H1 (cell line): ENCODE results near the gene PYGB. TPM values are rescaled to one million over a fixed set of nuclear protein-coding genes. Genes with fewer than 3 reads are reported as not detected.

Experiments
- CTCF ChIA-PET: fragments of 300-600 bp; sonication (Branson Sonifier 250); formaldehyde crosslinking; loops from one replicate; lab custom pipeline; 2021; ENCODE audit not compliant: partially characterized antibody; lab: Charles Lee
- POLR2A ChIA-PET: fragments of 300-600 bp; sonication (Branson Sonifier 250); formaldehyde crosslinking; loops from one replicate; lab custom pipeline; 2021; ENCODE audit warnings: inconsistent platforms; ENCODE audit not compliant: partially characterized antibody; lab: Charles Lee
- DNase-seq, 2 experiments: peaks; one replicate each; pipeline versions ENCODE4 v3.0.0 to v3.0.0-alpha.2; 2010 to 2022; ENCODE audit warnings: low spot score in 2 of 2, low read depth in 1 of 2, mixed read lengths in 1 of 2
- FAIRE-seq: peaks from 2 replicates; lab custom pipeline; 2011; peaks lifted over from hg19 to GRCh38; lab: Jason Lieb, UNC
- H2AFZ ChIP-seq: 2 replicates; pipeline ENCODE4 v1.8.1; 2012; ENCODE audit warnings: low read length, inconsistent platforms
- H2AK5ac ChIP-seq: 2 replicates; pipeline ENCODE4 v1.6.1; 2013; ENCODE audit warnings: low read depth, low read length
- H2BK120ac ChIP-seq: replicated peaks from 2 replicates; pipeline ENCODE3; 2013; ENCODE audit warnings: low read depth, low read length, inconsistent platforms
- H2BK12ac ChIP-seq: 2 replicates; pipeline ENCODE4 v1.6.1; 2013; ENCODE audit warnings: low read depth, low read length
- H2BK15ac ChIP-seq: 2 replicates; pipeline ENCODE4 v1.6.1; 2013; ENCODE audit warnings: low read length
- H2BK20ac ChIP-seq: 2 replicates; pipeline ENCODE4 v1.6.1; 2013; ENCODE audit warnings: low read length
- H2BK5ac ChIP-seq: 2 replicates; pipeline ENCODE4 v1.6.1; 2013; ENCODE audit warnings: low read depth, low read length
- H3K14ac ChIP-seq: 2 replicates; pipeline ENCODE4 v1.6.1; 2013; ENCODE audit warnings: inconsistent platforms; ENCODE audit not compliant: insufficient read length
- H3K18ac ChIP-seq: 2 replicates; pipeline ENCODE4 v1.6.1; 2013; ENCODE audit warnings: low read length; ENCODE audit errors: extremely low read depth
- H3K23ac ChIP-seq: 2 replicates; pipeline ENCODE4 v1.6.1; 2013; ENCODE audit warnings: inconsistent platforms; ENCODE audit not compliant: insufficient read length
- H3K23me2 ChIP-seq: 2 replicates; pipeline ENCODE4 v1.6.1; 2013; ENCODE audit warnings: low read depth, low read length
- H3K27ac ChIP-seq: 2 replicates; pipeline ENCODE4 v1.6.1; 2011; ENCODE audit warnings: low read depth, low read length, inconsistent platforms
- H3K27me3 ChIP-seq, 4 experiments: replicated peaks in 1 of 4; 1 replicate in 1 of 4; 2 replicates in 3 of 4; pipeline versions ENCODE4 v1.6.1 to v1.8.1; 2011 to 2013; ENCODE audit warnings: low read length in 3 of 4, mild to moderate bottlenecking in 3 of 4, inconsistent platforms in 2 of 4, mixed read lengths in 2 of 4, moderate library complexity in 1 of 4; ENCODE audit not compliant: control insufficient read depth in 3 of 4, insufficient read depth in 3 of 4; ENCODE audit errors: extremely low read depth in 1 of 4
- H3K36me3 ChIP-seq, 4 experiments: 2 replicates each; pipeline versions ENCODE4 v1.6.1 to v1.8.1; 2011 to 2013; ENCODE audit warnings: mild to moderate bottlenecking in 4 of 4, low read length in 3 of 4, moderate library complexity in 2 of 4, control low read depth in 1 of 4, inconsistent platforms in 1 of 4; ENCODE audit not compliant: insufficient read depth in 4 of 4, control insufficient read depth in 2 of 4
- H3K4ac ChIP-seq: replicated peaks from 2 replicates; pipeline ENCODE3; 2013; ENCODE audit warnings: low read length, low read depth, mixed read lengths, inconsistent platforms; ENCODE audit not compliant: insufficient read length
- H3K4me1 ChIP-seq, 4 experiments: replicated peaks in 1 of 4; 1 replicate in 1 of 4; 2 replicates in 3 of 4; pipeline versions ENCODE4 v1.6.1 to v1.8.1; 2011 to 2013; ENCODE audit warnings: low read length in 3 of 4, inconsistent platforms in 2 of 4, mixed read lengths in 1 of 4; ENCODE audit not compliant: insufficient read depth in 4 of 4, control insufficient read depth in 3 of 4
- H3K4me2 ChIP-seq, 2 experiments: 2 replicates each; pipeline versions ENCODE4 v1.6.1 to v1.8.1; 2011 to 2013; ENCODE audit warnings: low read depth in 2 of 2, low read length in 2 of 2, control low read depth in 1 of 2, inconsistent platforms in 1 of 2, mild to moderate bottlenecking in 1 of 2; ENCODE audit not compliant: insufficient read depth in 1 of 2
- H3K4me3 ChIP-seq, 4 experiments: fragments of 200-600, 300-600 bp in 1 of 4; sonication (generic), shearing (Covaris generic), sonication (Bioruptor Twin) in 1 of 4; 2 replicates each; pipeline versions ENCODE4 v1.5.1 to v1.8.1; 2011 to 2016; ENCODE audit warnings: low read length in 4 of 4, low read depth in 3 of 4, control low read depth in 2 of 4, inconsistent platforms in 2 of 4, mild to moderate bottlenecking in 2 of 4, mixed read lengths in 1 of 4, moderate library complexity in 1 of 4; ENCODE audit not compliant: insufficient read depth in 2 of 4; ENCODE audit errors: extremely low read depth in 1 of 4
- H3K56ac ChIP-seq: replicated peaks from 2 replicates; pipeline ENCODE3; 2013; ENCODE audit warnings: low read depth, mild to moderate bottlenecking, mixed read lengths, low read length, inconsistent platforms; ENCODE audit not compliant: insufficient read length
- H3K79me1 ChIP-seq: 2 replicates; pipeline ENCODE4 v1.6.1; 2013; ENCODE audit warnings: low read depth, low read length, control low read depth
- H3K79me2 ChIP-seq, 2 experiments: 2 replicates each; pipeline versions ENCODE4 v1.6.1 to v1.8.1; 2012 to 2013; ENCODE audit warnings: low read length in 2 of 2, mild to moderate bottlenecking in 2 of 2, inconsistent platforms in 1 of 2; ENCODE audit not compliant: insufficient read depth in 2 of 2, control insufficient read depth in 1 of 2
- H3K9ac ChIP-seq, 4 experiments: replicated peaks in 1 of 4; 1 replicate in 1 of 4; 2 replicates in 3 of 4; pipeline versions ENCODE4 v1.6.1 to v1.8.1; 2011 to 2013; ENCODE audit warnings: low read depth in 3 of 4, low read length in 3 of 4, control low read depth in 2 of 4, mild to moderate bottlenecking in 2 of 4, moderate library complexity in 2 of 4, inconsistent platforms in 1 of 4; ENCODE audit errors: extremely low read depth in 1 of 4
- H3K9me3 ChIP-seq, 2 experiments: 2 replicates each; pipeline versions ENCODE4 v1.6.1 to v1.8.1; 2012 to 2013; ENCODE audit warnings: mild to moderate bottlenecking in 2 of 2, moderate library complexity in 2 of 2, control low read depth in 1 of 2, inconsistent platforms in 1 of 2, low read depth in 1 of 2, low read length in 1 of 2, mixed read lengths in 1 of 2; ENCODE audit not compliant: insufficient read depth in 2 of 2
- H4K20me1 ChIP-seq, 2 experiments: replicated peaks in 1 of 2; 2 replicates each; pipeline versions ENCODE3 to v1.8.1; 2011 to 2013; ENCODE audit warnings: inconsistent platforms in 2 of 2, low read length in 2 of 2, mild to moderate bottlenecking in 1 of 2; ENCODE audit not compliant: insufficient read depth in 2 of 2, control insufficient read depth in 1 of 2
- H4K5ac ChIP-seq: 2 replicates; pipeline ENCODE4 v1.6.1; 2013; ENCODE audit warnings: low read length, low read depth, mixed read lengths, inconsistent platforms; ENCODE audit not compliant: insufficient read length
- H4K8ac ChIP-seq: 2 replicates; pipeline ENCODE4 v1.8.0; 2013; ENCODE audit warnings: mild to moderate bottlenecking, moderate library complexity, low read length, inconsistent platforms; ENCODE audit not compliant: insufficient read depth; ENCODE audit errors: extremely low read depth
- H4K91ac ChIP-seq: replicated peaks from 2 replicates; pipeline ENCODE3; 2013; ENCODE audit warnings: low read length, mixed read lengths, inconsistent platforms; ENCODE audit not compliant: insufficient read length
- CREB1 ChIP-seq: IDR thresholded peaks from 2 replicates; pipeline ENCODE4 v1.6.1; 2012; ENCODE audit warnings: inconsistent platforms
- CTBP2 ChIP-seq: IDR thresholded peaks from 2 replicates; pipeline ENCODE4 v1.7.0; 2011; ENCODE audit warnings: borderline replicate concordance, mild to moderate bottlenecking, moderate library complexity, mixed read lengths, low read length; ENCODE audit not compliant: insufficient read depth, insufficient read length
- RAD21 ChIP-seq, 2 experiments: IDR thresholded peaks in 1 of 2; conservative IDR thresholded peaks in 1 of 2; 2 replicates each; pipeline ENCODE4 v1.6.1; 2011; ENCODE audit warnings: low read depth in 2 of 2, low read length in 2 of 2, improper control_type of control experiment in 1 of 2, inconsistent platforms in 1 of 2, mild to moderate bottlenecking in 1 of 2, moderate library complexity in 1 of 2
- WGBS, 2 experiments: shearing (Covaris generic) in 1 of 2; methylation state at CpG; one replicate each; pipeline versions ENCODE4 v1.1.6 to v1.1.7; 2013 to 2015; ENCODE audit warnings: low lambda C conversion rate in 2 of 2, mixed read lengths in 2 of 2, inconsistent platforms in 1 of 2, low coverage in 1 of 2, missing lambda C conversion rate in 1 of 2; ENCODE audit not compliant: insufficient replicate concordance in 2 of 2, insufficient coverage in 1 of 2, insufficient read length in 1 of 2; ENCODE audit errors: extremely low coverage in 1 of 2, missing lambda C conversion rate in 1 of 2; 5-methylcytosine and 5-hydroxymethylcytosine counted together
- polyA plus RNA-seq, 7 experiments: library from polyadenylated mRNA; depleted of rRNA in 3 of 7; stranded (reverse) in 5 of 7; unstranded in 2 of 7; fragments of >200 nt in 5 of 7; fragments of 200-250 nt in 2 of 7; gene quantifications; 1 replicate in 5 of 7; 2 replicates in 1 of 7; 4 replicates in 1 of 7; pipeline versions ENCODE4 v1.2.1 to v1.2.3, GENCODE V29; 2011 to 2013; ENCODE audit warnings: missing spikeins in 2 of 7, mixed read lengths in 2 of 7
- total RNA-seq: library from RNA; stranded (reverse); fragmentation: NEBNext Ultra II Directional; extraction: Animal tissue kit (Norgen Biotek cat#: 25700); gene quantifications from 2 replicates; pipeline ENCODE4 v1.2.1, GENCODE V29; 2021
- TF ChIP-seq, protein P1 (sequence below): IDR thresholded peaks from 2 replicates; pipeline ENCODE4 v1.6.1; 2011; ENCODE audit warnings: low read depth, mild to moderate bottlenecking, low read length; ENCODE audit not compliant: insufficient read depth
- TF ChIP-seq, protein P2 (sequence below): IDR thresholded peaks from 2 replicates; pipeline ENCODE4 v1.6.1; 2012; ENCODE audit warnings: inconsistent platforms

PYGB gene
- total and polyA plus RNA-seq, 2 of the 8 experiments (the other 6 are each of a cell fraction or from before 2014, with no cell fraction given) = 26.6 to 56.0 TPM

DNA sequence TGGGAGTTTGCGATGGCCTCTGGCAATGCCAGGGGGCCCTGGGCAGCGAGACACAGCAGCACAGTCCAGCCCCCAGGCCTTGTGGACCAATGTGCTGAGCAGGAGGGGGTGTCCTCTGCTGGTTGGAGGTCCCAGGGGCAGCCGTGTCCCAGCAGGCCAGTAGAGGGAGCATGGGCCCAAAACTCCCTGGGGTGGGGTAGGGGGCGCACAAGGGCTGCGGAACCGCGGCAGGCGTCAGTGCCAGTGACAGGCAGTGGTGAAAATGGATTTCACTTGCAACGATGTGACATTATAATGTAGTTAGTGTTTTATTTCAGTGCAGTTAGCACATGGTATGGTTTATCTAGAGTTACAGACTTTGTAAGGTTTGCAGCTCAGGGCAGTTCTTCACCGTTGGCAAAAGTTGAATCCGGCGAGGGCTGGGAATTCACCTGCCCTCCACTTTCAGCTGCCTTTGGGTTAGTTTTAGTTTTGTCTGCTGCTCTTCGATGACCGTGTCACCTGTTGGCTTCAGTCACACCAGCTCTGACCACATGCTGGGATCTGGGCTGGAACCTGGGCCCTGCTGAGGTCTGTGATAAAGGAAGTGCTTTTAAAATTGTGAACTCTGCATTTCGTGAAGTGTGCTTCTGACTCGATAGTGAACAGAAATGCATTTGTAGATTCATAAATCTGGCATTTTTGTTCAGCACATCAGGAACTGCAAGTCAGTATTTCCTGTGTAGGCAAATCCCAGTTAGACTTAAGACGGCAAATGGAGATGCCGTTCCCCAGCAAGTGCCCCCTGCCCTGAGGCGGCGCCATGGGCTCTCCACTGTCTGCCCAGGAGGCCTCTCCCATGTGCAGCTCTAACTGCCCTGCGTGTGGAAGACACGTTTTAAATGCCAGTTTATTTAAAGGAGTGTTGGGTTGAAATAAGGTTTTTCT, 46.8 kb downstream of the PYGB start:
- H3K79me2 ChIP-seq = no peaks in the 10 kb centered on the region
- ChIA-PET CTCF (interaction anchor here (0.6 to 4.7 kb wide), 27 partner anchors 10 to 312 kb away, joined by 3 to 79 read pairs (median 4); partner anchors contain the start of genes ENTPD6, GINS1 and PYGB), POLR2A (interaction anchor here (0.7 to 4.1 kb wide), 5 partner anchors 13 to 113 kb away, joined by 3 to 22 read pairs (median 4); partner anchors contain the start of gene GINS1)
- H3K4me2 ChIP-seq = no peak overlapping the region
- no peak overlapping the region for H3K27ac ChIP-seq
- H3K14ac ChIP-seq = no peak overlapping the region
- no peak overlapping the region for H2BK12ac ChIP-seq
- H3K56ac ChIP-seq = no peak overlapping the region
- H3K4ac ChIP-seq = no peak overlapping the region
- H2BK20ac ChIP-seq = no peak overlapping the region
- no peak overlapping the region for H4K91ac ChIP-seq
- H2BK15ac ChIP-seq = no peak overlapping the region
- no peak overlapping the region for H2BK5ac ChIP-seq
- H3K4me3 ChIP-seq = no peak overlapping the region
- H4K20me1 ChIP-seq = no peaks in the 10 kb centered on the region
- H4K5ac ChIP-seq = no peak overlapping the region
- no peak overlapping the region for H2AFZ ChIP-seq
- H4K8ac ChIP-seq = no peak overlapping the region
- DNase-seq (peak; percentile 47 to 87), FAIRE-seq (peak; percentile 72)
- peaks cover 7% of the 10 kb centered on the region; the same call in 1 of the 2 replicates for H3K79me1 ChIP-seq
- H2AK5ac ChIP-seq = no peak overlapping the region
- 72% methylated on average over 22 of the region's 22 CpGs; no CpG with 5 or more reads in 1 of the 2 experiments for WGBS, 2 experiments
- H3K18ac ChIP-seq = no peak overlapping the region
- H3K9ac ChIP-seq = no peak overlapping the region
- peaks cover 0 to 7% (median 2%) of the 10 kb centered on the region in 4 experiments; a peak in 3 of 7 replicates for H3K4me1 ChIP-seq
- H2BK120ac ChIP-seq = no peak overlapping the region
- H3K23me2 ChIP-seq = no peaks in the 10 kb centered on the region
- peaks cover 0 to 7% (median 6%) of the 10 kb centered on the region in 4 experiments; a peak in 5 of 8 replicates for H3K36me3 ChIP-seq
- no peak overlapping the region for H3K23ac ChIP-seq
- H3K9me3 ChIP-seq = no peaks in the 10 kb centered on the region
- H3K27me3 ChIP-seq = no peaks in the 10 kb centered on the region; a peak in 1 of 7 replicates
- TF ChIP-seq, protein P1, sequence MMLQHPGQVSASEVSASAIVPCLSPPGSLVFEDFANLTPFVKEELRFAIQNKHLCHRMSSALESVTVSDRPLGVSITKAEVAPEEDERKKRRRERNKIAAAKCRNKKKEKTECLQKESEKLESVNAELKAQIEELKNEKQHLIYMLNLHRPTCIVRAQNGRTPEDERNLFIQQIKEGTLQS = 0 out of 2 replicates have a peak, but pooled peaks have one; percentile 30
- TF ChIP-seq CREB1 = peak; percentile 24; the same call in 1 of the 2 replicates
- TF ChIP-seq, protein P2, sequence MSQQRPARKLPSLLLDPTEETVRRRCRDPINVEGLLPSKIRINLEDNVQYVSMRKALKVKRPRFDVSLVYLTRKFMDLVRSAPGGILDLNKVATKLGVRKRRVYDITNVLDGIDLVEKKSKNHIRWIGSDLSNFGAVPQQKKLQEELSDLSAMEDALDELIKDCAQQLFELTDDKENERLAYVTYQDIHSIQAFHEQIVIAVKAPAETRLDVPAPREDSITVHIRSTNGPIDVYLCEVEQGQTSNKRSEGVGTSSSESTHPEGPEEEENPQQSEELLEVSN = 0 out of 2 replicates have a peak, but pooled peaks have one; percentile 7
- TF ChIP-seq CTBP2 = no peak
- TF ChIP-seq RAD21 (IDR thresholded peaks at IDR 0.05 in 1 of 2, conservative IDR thresholded peaks at IDR 0.05 in 1 of 2; ENCODE audit: low read depth in 2 of 2, low read length in 2 of 2) = peak; percentile 85 to 87
